ENCODE data around the gene MMADHC.

The MMADHC gene

GRCh38 chr2:149596471-149596870 lies 8.9 kb upstream of the MMADHC start:
- DNase-seq (ENCODE audit: low read depth in 2 of 2) = no peak
- no peak for TF ChIP-seq CTCF (IDR thresholded peaks at IDR 0.05; ENCODE audit: low read depth, low read length)
- H3K4me3 ChIP-seq (replicated peaks in 1 of 2; ENCODE audit: low read depth in 2 of 2, low read length in 2 of 2) = no peak overlapping the region

- peak; percentile 34 for TF ChIP-seq CTCF (IDR thresholded peaks at IDR 0.05; ENCODE audit: low read depth, low read length)
- peak in 1 of 2 donors; percentile 52 for DNase-seq (ENCODE audit: low read depth in 2 of 2)
- H3K4me3 ChIP-seq (replicated peaks in 1 of 2; ENCODE audit: low read depth in 2 of 2, low read length in 2 of 2) = no peak overlapping the region
These were observed 7.7 kb upstream of the MMADHC start for GRCh38 chr2:149595056-149595963.

GRCh38 chr2:149594411-149594810 lies 6.8 kb upstream of the MMADHC start:
- DNase-seq (ENCODE audit: low read depth in 2 of 2) = no peak
- TF ChIP-seq CTCF (IDR thresholded peaks at IDR 0.05; ENCODE audit: low read depth, low read length) = no peak
- H3K4me3 ChIP-seq (replicated peaks in 1 of 2; ENCODE audit: low read depth in 2 of 2, low read length in 2 of 2) = no peak overlapping the region

GRCh38 chr2:149587950-149588487 lies 444 bp upstream of the MMADHC start:
- peak in 1 of 2 donors; percentile 29 for DNase-seq (ENCODE audit: low read depth in 2 of 2)
- H3K4me3 ChIP-seq (replicated peaks in 1 of 2; ENCODE audit: low read depth in 2 of 2, low read length in 2 of 2) = peak overlapping the region; percentile 88 to 96
- TF ChIP-seq CTCF (IDR thresholded peaks at IDR 0.05; ENCODE audit: low read depth, low read length) = no peak

- H3K4me3 ChIP-seq (replicated peaks in 1 of 2; ENCODE audit: low read depth in 2 of 2, low read length in 2 of 2) = peak overlapping the region; percentile 88 to 96
- DNase-seq (ENCODE audit: low read depth in 2 of 2) = peak in 1 of 2 donors; percentile 16
- no peak for TF ChIP-seq CTCF (IDR thresholded peaks at IDR 0.05; ENCODE audit: low read depth, low read length)
These were observed 716 bp downstream of the MMADHC start for GRCh38 chr2:149586898-149587219.

GRCh38 chr2:149586063-149586462 lies 1.5 kb downstream of the MMADHC start:
- no peak for DNase-seq (ENCODE audit: low read depth in 2 of 2)
- no peak for TF ChIP-seq CTCF (IDR thresholded peaks at IDR 0.05; ENCODE audit: low read depth, low read length)
- peak overlapping the region; percentile 88 to 96 for H3K4me3 ChIP-seq (replicated peaks in 1 of 2; ENCODE audit: low read depth in 2 of 2, low read length in 2 of 2)

Data from cardiac fibroblast (primary cell).